Activated CD4-positive, CD25-positive, alpha-beta regulatory T cell (primary cell): ENCODE results near the gene LRRC58.
"Not testable (repeated sequence)": the region's sequence is repeated elsewhere in the genome, so short reads cannot be mapped to it uniquely, and the experiment has no call there.

Source experiments
- DNase-seq, 4 experiments: peaks; one replicate each; lab custom pipeline; 2025; lab: John Stamatoyannopoulos, UW

Gene LRRC58

DNA sequence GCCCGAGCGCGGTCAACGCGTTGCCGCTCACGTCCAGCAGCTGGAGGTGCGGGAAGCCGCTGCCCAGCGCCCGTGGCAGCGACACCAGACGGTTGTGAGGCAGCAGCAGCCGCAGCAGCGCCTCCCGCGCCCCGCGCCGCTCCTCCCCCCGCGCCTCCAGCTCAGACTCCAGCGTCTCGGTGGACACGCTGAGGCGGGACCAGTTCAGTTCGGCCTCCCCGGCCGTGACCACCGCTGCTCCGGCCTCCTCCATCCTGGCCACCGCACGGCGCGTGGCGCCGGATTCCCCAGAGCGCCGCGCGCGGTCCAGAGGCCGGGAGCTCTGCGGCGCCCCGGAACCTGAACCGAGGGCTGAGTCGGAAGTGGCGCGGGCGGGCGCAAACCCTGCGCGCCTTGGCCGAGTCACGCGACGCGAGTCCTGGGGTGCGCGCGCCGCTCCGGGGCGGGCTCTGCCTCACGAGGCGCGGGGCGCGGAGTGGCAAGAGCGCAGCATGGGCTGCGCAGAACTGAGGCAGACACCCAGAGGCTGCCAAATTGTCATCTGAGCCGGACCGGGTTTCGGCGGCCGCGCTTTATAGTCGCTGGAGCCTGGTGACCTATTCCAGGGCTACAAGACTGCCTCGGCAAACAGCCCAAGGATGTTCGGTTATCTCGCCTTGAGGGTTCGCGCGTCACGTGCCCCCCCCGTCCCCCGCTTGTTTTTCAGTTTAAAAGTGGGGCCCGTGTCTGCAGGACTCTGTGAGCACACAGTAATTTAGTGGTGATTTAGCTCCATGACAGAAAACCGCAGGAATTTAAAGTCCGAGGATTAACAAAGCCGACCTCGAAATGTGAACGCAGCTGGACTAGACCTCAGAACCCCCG lies at the start of gene LRRC58:
TSS of gene LRRC58 (minus strand) at position 364 of the 864 bp plus-strand sequence. CDS start at position 253, 111 bp downstream.
- DNase-seq, result peak; percentile 75 to 86 (median 80)

DNA sequence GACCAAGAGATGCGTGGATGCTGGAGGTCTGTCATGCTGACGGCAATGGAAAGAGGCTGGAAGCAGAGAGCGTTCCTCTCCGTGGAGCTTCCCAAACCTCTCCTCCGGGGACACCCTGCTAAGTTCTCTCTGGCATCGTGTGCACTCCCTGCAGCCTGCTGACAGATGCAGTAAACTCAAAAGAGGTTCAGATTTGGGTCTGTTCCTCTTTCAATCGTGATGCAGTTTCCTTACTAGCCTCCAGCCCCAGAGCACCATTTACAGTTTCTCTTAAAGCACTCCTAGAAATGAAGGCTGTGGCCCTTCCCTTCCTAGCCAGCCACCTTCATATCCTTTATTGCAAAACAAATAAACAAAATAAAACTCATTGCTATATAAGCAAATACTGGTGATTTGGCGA lies 47.3 kb upstream of the LRRC58 start:
- DNase-seq, result no peak

DNA sequence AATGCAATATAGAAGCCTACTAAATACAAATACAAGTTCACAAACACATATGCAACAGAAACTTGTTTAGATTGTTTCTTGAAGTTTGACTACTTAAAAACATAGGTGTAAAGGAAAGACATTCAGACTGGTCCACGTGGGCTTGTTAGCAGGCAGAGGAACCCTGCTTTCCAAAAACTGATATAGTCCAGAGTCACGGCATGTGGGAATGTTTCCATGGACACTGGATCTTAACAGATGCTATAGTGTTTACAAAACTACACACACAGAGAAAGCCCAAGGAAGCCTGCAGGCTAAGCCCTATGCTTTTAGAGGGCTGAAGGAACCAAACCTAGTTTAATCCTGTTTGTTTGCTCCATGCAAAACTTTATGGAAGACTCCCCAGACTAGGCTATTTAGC lies 45.2 kb upstream of the LRRC58 start:
- DNase-seq, result no peak

- DNase-seq, result no peak
These were observed 44.6 kb upstream of the LRRC58 start for GRCh38 chr3:120393761-120394160.

- no peak for DNase-seq
These were observed 44.1 kb upstream of the LRRC58 start for GRCh38 chr3:120393243-120393642.

GRCh38 chr3:120382941-120383447 lies 33.8 kb upstream of the LRRC58 start:
- DNase-seq, result no peak

GRCh38 chr3:120381503-120381902 lies 32.3 kb upstream of the LRRC58 start:
- DNase-seq, result no peak

DNA sequence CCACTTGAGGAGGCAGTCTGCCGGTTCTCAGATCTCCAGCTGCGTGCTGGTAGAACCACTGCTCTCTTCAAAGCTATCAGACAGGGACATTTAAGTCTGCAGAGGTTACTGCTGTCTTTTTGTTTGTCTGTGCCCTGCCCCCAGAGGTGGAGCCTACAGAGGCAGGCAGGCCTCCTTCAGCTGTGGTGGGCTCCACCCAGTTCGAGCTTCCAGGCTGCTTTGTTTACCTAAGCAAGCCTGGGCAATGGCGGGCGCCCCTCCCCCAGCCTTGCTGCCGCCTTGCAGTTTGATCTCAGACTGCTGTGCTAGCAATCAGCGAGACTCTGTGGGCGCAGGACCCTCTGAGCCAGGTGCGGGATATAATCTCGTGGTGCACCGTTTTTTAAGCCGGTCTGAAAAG lies 28.8 kb upstream of the LRRC58 start:
- DNase-seq, result not testable (repeated sequence)

GRCh38 chr3:120370463-120370862 lies 21.3 kb upstream of the LRRC58 start:
- no peak for DNase-seq

- no peak for DNase-seq
These were observed 19.9 kb upstream of the LRRC58 start for GRCh38 chr3:120369037-120369467.

DNA sequence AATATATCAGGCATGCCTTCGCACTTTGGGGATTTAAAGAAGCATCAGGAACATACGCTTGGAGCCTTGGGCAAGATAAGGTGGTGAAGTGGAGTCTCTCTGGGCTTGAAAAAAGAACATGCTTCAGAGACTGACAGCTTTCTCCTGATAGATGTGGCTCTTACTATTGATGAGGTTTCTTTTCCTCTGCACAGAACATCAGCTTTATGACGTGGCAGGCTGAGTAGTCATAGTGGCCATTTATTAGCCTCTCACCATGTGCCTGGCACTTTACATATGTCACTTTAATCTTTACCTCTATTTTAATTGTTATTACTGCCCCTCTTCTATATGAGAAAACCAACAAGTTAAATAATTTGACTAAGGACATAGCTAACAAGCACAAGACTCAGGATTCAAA lies 19.0 kb upstream of the LRRC58 start:
- DNase-seq, result no peak

DNA sequence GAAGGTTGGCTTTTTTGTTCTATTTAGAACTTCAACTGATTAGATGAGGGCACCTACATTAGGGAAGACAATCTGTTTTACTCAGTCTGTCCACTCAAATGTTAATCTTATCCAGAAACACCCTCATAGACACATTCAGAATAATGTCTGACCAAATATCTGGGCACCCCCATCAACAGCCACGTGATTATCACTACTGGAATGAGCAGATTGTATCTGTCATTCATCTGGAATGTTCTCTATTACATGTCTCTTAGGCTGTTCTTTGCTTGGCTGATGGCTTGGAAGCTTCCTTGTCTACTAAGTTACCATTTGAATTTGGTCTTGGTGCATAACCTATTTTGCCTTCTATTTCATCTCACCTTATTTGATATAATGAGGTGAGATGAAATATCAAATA lies 15.7 kb upstream of the LRRC58 start:
- DNase-seq, result no peak

DNA sequence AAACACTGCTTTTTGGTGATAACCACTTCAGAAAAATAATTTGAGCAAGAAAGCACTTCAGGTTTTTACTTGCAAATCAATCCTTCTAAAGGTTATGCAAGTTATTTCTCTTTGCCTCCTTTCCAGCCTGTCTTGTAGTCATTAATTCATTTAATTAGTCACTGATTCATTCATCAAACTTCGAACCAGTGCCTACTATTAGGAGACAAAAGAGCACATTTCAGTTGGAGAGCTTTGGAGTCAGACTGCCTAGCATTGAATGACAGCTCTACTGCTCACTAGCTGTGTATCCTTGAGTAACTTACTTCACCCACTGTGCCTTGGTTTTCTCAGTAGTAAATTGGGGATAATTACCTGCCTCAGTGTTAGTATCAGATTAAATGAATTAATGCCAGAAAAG lies 14.9 kb upstream of the LRRC58 start:
- DNase-seq, result no peak

GRCh38 chr3:120357807-120358206 lies 8.7 kb upstream of the LRRC58 start:
- DNase-seq, result no peak

DNA sequence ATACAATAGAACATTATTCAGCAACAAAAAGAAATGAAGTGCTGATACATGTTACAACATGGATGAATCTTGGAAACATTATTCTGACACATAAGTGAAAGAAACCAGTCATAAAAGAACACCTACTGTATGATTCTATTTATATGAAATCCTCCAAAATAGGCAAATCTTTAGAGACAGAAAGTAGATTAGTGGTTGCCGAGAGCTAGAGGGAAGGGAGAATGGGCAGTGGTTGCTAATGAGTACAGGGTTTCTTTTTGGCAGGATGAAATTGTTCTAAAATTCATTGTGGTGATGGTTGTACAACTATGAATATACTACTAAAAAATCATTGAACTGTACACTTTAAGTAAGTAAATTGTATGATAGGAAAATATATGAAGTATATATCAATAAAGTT lies 6.3 kb upstream of the LRRC58 start:
- no peak for DNase-seq

DNA sequence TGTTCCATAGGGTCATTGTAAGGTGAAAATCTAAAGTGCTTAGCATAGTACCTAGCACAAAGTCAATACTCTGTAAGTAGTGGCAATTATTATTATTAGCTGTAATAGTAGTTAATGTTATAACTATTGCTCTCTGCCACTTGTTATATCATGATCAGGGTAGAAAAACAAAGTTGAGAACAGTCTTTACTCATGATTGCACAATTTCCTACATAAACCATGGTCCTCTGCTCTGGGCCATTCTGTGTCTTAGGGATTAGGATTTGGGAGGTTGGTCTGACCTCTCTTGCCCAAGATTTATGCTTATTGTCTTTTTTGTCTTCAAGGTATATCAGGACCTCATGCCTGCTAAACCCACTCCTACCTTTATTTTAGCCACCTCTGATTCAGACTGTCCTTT lies 4.3 kb upstream of the LRRC58 start:
- DNase-seq, result no peak

DNA sequence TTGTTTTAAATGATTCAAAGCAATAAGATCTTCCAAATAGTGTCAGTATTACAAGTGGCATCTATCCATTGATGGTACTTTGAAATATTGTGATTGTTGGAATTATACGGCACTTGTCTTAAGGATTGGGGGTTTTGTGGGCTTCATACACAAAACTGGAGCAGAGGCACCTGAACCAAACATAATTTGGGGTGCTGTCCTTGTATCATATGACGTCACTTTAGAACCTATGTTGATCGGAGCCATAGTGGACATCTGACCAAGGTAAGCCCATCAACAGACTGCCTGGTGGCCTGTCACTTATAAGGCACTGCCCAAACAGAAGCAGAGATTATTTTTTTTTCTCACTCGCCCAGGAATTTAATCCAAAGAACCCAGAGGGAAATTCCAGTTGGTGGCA lies 2.9 kb upstream of the LRRC58 start:
- no peak for DNase-seq

DNA sequence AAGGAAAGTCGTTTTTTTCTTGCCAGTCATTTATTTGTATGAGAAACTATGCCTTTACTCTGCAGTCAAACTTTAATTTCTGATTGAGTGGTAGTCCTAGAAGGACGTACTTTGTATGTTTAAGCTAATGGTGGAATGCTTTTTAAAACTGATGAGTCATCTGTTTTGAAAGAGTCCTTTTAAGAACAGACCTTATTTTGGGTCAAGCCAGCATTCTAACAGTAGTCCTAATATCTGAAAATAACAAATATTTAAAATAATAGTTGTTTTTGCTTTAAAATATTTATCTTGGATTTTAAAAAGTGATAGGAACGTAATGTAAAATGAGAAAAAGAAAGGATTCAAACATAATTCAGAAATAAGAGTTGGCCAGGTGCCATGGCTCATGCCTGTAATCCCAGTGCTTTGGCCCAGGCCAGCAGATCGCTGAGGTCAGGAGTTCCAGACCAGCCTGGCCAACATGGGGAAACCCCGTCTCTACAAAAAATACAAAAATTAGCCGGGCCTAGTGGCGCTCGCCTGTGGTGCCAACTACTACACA lies 1.3 kb upstream of the LRRC58 start:
- DNase-seq, result no peak

GRCh38 chr3:120349855-120350125 lies 636 bp upstream of the LRRC58 start:
- no peak for DNase-seq

- peak in 3 of 4 experiments; percentile 18 to 45 (median 40) for DNase-seq
These were observed 826 bp downstream of the LRRC58 start for GRCh38 chr3:120348065-120348990.

DNA sequence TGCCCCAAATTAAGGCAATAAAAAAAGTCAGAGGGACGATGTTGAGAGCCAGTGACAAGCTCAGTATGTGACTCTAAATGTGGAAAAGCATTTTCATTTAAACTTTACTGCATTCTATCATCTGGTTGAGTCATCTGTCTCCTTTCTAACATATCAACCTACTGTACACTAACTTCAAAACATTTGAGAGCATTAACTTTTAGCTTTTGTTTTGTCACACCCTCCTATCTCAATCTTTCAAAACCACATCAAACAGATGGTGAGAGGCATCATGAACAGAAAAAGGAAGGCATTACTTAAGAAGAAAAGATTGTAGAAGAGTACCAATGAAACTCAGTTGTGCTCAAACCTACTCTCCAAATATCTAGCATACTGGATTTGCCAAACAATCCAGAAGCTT lies 4.8 kb downstream of the LRRC58 start:
- DNase-seq, result no peak

GRCh38 chr3:120341658-120342346 lies 7.4 kb downstream of the LRRC58 start:
- DNase-seq, result no peak
